Memory B cell (primary cell): ENCODE measurements around the gene FURIN.

ENCODE experiments used
- ATAC-seq: fragments of 150-1000 bp; cut with Tn5 transposase; 2 replicates; pipeline ENCODE4 v1.10.0; 2021; ENCODE audit warnings: low read depth, mild to moderate bottlenecking, moderate library complexity
- DNase-seq, 2 donors: peaks; one replicate each; pipeline ENCODE4 v3.0.0; 2022; ENCODE audit warnings: low spot score in 2 of 2
- H3K27ac Mint-ChIP-seq: one replicate; pipeline ENCODE4 v1.8.0; 2022; ENCODE audit warnings: mild to moderate bottlenecking, moderate library complexity, mixed read lengths
- H3K27me3 Mint-ChIP-seq: one replicate; pipeline ENCODE4 v1.8.0; 2022; ENCODE audit warnings: mixed read lengths
- H3K36me3 Mint-ChIP-seq: one replicate; pipeline ENCODE4 v1.8.0; 2022; ENCODE audit warnings: mild to moderate bottlenecking, mixed read lengths
- H3K4me1 Mint-ChIP-seq: one replicate; pipeline ENCODE4 v1.8.0; 2022; ENCODE audit warnings: mixed read lengths
- H3K4me3 Mint-ChIP-seq: one replicate; pipeline ENCODE4 v1.8.0; 2022; ENCODE audit warnings: mild to moderate bottlenecking, moderate library complexity, mixed read lengths
- H3K9me3 Mint-ChIP-seq: one replicate; pipeline ENCODE4 v1.8.0; 2022; ENCODE audit warnings: mixed read lengths

The FURIN gene

GRCh38 chr15:90879730-90880366, 11.5 kb downstream of the FURIN start:
- no peak overlapping the region for H3K4me3 Mint-ChIP-seq
- H3K4me1 Mint-ChIP-seq, result peaks cover 5% of the 10 kb centered on the region
- H3K27me3 Mint-ChIP-seq, result no peaks in the 10 kb centered on the region
- DNase-seq, result no peak
- ATAC-seq, result no peak
- H3K27ac Mint-ChIP-seq, result no peak overlapping the region
- peaks cover 27% of the 10 kb centered on the region for H3K36me3 Mint-ChIP-seq
- no peaks in the 10 kb centered on the region for H3K9me3 Mint-ChIP-seq

GRCh38 chr15:90880381-90881145, 12.2 kb downstream of the FURIN start:
- no peak for ATAC-seq
- Mint-ChIP-seq H3K27me3 (no peaks in the 10 kb centered on the region), H3K36me3 (peaks cover 27% of the 10 kb centered on the region), H3K4me1 (peaks cover 12% of the 10 kb centered on the region), H3K9me3 (no peaks in the 10 kb centered on the region), H3K4me3 (no peak overlapping the region), H3K27ac (no peak overlapping the region)
- no peak for DNase-seq

- DNase-seq (no peak), ATAC-seq (no peak)
- Mint-ChIP-seq H3K9me3 (no peaks in the 10 kb centered on the region), H3K27me3 (no peaks in the 10 kb centered on the region), H3K27ac (no peak overlapping the region), H3K36me3 (peaks cover 25% of the 10 kb centered on the region), H3K4me1 (peaks cover 15% of the 10 kb centered on the region), H3K4me3 (no peak overlapping the region)
These were observed 13.0 kb downstream of the FURIN start for GRCh38 chr15:90881181-90881977.

- ATAC-seq, result no peak
- DNase-seq, result no peak
- Mint-ChIP-seq H3K4me3 (no peak overlapping the region), H3K27ac (no peak overlapping the region), H3K36me3 (peaks cover 17% of the 10 kb centered on the region), H3K9me3 (no peaks in the 10 kb centered on the region), H3K27me3 (no peaks in the 10 kb centered on the region), H3K4me1 (peaks cover 15% of the 10 kb centered on the region)
These were observed 13.8 kb downstream of the FURIN start for GRCh38 chr15:90881978-90882721.

- Mint-ChIP-seq H3K27me3 (no peaks in the 10 kb centered on the region), H3K4me3 (peak overlapping the region; percentile 50), H3K36me3 (peaks cover 12% of the 10 kb centered on the region), H3K4me1 (peaks cover 15% of the 10 kb centered on the region), H3K27ac (no peak overlapping the region), H3K9me3 (no peaks in the 10 kb centered on the region)
- no peak for DNase-seq
- ATAC-seq, result no peak
These were observed 14.6 kb downstream of the FURIN start for GRCh38 chr15:90882781-90883525.

- peaks cover 18% of the 10 kb centered on the region for H3K4me1 Mint-ChIP-seq
- no peak for DNase-seq
These were observed 15.2 kb downstream of the FURIN start for GRCh38 chr15:90883526-90883975.

GRCh38 chr15:90883976-90884718, 15.8 kb downstream of the FURIN start, which contains the start of gene FES:
FES (plus strand) TSS chr15:90884504; CDS start chr15:90885046, 542 bp downstream.
- no peaks in the 10 kb centered on the region for H3K27me3 Mint-ChIP-seq
- peaks cover 18% of the 10 kb centered on the region for H3K4me1 Mint-ChIP-seq
- peaks cover 12% of the 10 kb centered on the region for H3K36me3 Mint-ChIP-seq
- peak within 1 kb of the TSS; percentile 47 for H3K27ac Mint-ChIP-seq
- DNase-seq, result no peak
- no peaks in the 10 kb centered on the region for H3K9me3 Mint-ChIP-seq
- peak; percentile 6 for ATAC-seq
- H3K4me3 Mint-ChIP-seq, result peak within 1 kb of the TSS; percentile 72

More at GRCh38 chr15:90883526-90883975, 15.2 kb downstream of the FURIN start:
- Mint-ChIP-seq H3K9me3 (no peaks in the 10 kb centered on the region), H3K36me3 (peaks cover 12% of the 10 kb centered on the region), H3K4me3 (peak overlapping the region; percentile 50), H3K27ac (no peak overlapping the region), H3K27me3 (no peaks in the 10 kb centered on the region)
- no peak for ATAC-seq

- DNase-seq (no peak), ATAC-seq (peak; percentile 11)
- Mint-ChIP-seq H3K4me3 (peak overlapping the region; percentile 72), H3K27ac (peak overlapping the region; percentile 47), H3K27me3 (no peaks in the 10 kb centered on the region), H3K4me1 (peaks cover 18% of the 10 kb centered on the region), H3K9me3 (no peaks in the 10 kb centered on the region), H3K36me3 (peaks cover 5% of the 10 kb centered on the region)
These were observed 16.5 kb downstream of the FURIN start for GRCh38 chr15:90884719-90885431.

- Mint-ChIP-seq H3K27me3 (no peaks in the 10 kb centered on the region), H3K36me3 (peaks cover 3% of the 10 kb centered on the region), H3K4me3 (peak overlapping the region; percentile 72), H3K9me3 (no peaks in the 10 kb centered on the region), H3K4me1 (peaks cover 18% of the 10 kb centered on the region), H3K27ac (peak overlapping the region; percentile 47)
- ATAC-seq (peak; percentile 79), DNase-seq (peak; percentile 82 to 89)
These were observed 17.3 kb downstream of the FURIN start for GRCh38 chr15:90885432-90886290.

GRCh38 chr15:90886291-90886614, 17.9 kb downstream of the FURIN start:
- H3K36me3 Mint-ChIP-seq, result peaks cover 3% of the 10 kb centered on the region
- DNase-seq (no peak), ATAC-seq (no peak)
- H3K4me1 Mint-ChIP-seq, result peaks cover 18% of the 10 kb centered on the region
- H3K27ac Mint-ChIP-seq, result peak overlapping the region; percentile 47
- H3K4me3 Mint-ChIP-seq, result no peak overlapping the region
- no peaks in the 10 kb centered on the region for H3K27me3 Mint-ChIP-seq
- H3K9me3 Mint-ChIP-seq, result no peaks in the 10 kb centered on the region

- Mint-ChIP-seq H3K36me3 (peaks cover 1% of the 10 kb centered on the region), H3K4me3 (no peak overlapping the region)
- no peak for DNase-seq
These were observed 18.7 kb downstream of the FURIN start for GRCh38 chr15:90887037-90887481.

More at GRCh38 chr15:90887037-90887481, 18.7 kb downstream of the FURIN start:
- no peaks in the 10 kb centered on the region for H3K27me3 Mint-ChIP-seq
- H3K27ac Mint-ChIP-seq, result no peak overlapping the region
- H3K9me3 Mint-ChIP-seq, result no peaks in the 10 kb centered on the region
- H3K4me1 Mint-ChIP-seq, result peaks cover 18% of the 10 kb centered on the region
- no peak for ATAC-seq
